Umbilical cord (tissue), 2 donors: ENCODE results near the gene PIAS2. TPM values are rescaled to one million over a fixed set of nuclear protein-coding genes. Genes with fewer than 3 reads are reported as not detected.
A peak's percentile ranks its signal among the peaks of the same experiment; 100 is the strongest.
"Not testable (repeated sequence)": the region's sequence is repeated elsewhere in the genome, so short reads cannot be mapped to it uniquely, and the experiment has no call there.

ENCODE experiments used
- DNase-seq: peaks from one replicate; pipeline ENCODE4 v3.0.0-alpha.2; 2015; ENCODE audit warnings: low spot score
- total RNA-seq: library from RNA; depleted of rRNA; stranded (reverse); fragments of >200 nt; gene quantifications from one replicate; pipeline ENCODE4 v1.2.3, GENCODE V29; 2014; ENCODE audit warnings: low replicate concordance; ENCODE audit not compliant: insufficient read depth

PIAS2 gene
- total RNA-seq, 1 donor from 2014 or later: 43.6 TPM

DNA sequence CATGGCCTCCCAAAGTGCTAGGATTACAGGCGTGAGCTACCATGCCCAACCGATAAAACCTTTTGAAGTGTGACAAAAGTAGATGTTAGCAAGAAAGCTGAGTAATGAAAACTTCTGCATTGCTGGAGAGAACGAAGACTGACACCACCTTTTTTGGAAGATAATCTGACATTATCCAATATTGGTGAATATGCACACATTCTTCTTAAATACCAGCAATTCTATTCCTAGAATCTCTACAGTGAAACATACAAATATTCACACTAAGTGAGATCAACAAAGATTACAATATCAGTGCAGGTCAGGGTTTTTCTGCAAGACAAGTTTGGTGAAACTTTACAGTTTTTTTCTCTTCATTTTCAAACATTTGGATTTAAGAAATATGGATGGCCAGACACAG, 7.8 kb downstream of the PIAS2 start:
- no peak for DNase-seq

DNA sequence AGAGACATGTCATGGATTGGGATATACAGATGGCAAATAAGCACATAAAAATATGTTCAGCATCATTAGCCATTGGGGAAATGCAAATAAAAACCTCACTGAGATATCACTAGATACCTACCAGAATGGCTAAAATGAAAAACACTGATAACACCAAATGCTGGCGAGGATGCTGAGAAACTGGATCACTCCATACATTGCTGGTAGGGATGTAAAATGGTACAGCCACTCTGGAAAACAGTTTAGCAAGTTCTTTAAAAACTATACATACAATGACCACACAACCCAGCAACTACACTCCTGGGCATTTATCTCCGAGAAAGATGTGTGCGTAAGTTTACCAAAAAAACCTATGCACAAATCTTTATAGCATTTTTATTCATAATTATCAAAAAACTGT, 13.9 kb downstream of the PIAS2 start:
- DNase-seq: no peak

DNA sequence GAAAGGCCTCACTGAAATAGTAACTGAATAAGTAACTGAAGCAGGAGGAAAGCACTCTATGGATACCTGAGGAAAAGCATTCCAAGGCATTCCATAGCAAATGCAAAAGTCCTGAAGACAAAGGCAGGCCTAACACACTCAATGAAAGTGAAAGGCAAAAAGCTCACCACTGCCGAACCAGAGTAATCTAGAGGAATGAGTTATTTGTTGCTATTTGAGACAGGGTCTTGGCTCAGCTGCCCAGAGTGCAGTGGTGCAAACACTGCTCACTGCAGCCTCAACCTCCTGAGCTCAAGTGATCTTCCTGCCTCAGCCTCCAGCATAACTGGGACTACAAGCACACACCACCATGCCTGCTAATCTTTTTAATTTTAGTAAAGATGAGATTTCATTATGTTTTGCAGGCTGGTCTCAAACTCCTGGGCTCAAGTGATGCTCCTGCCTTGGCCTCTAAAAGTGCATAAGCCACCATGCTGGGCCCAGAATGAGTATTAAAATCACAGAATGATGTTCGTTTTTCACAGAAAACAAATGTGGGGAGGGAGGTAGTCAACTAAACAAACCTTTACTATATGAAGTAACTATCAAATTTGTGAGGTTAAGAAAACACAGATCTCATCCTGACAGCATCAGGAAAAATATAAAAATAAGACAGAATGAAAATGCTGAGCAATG, 17.9 kb downstream of the PIAS2 start:
- no peak for DNase-seq

DNA sequence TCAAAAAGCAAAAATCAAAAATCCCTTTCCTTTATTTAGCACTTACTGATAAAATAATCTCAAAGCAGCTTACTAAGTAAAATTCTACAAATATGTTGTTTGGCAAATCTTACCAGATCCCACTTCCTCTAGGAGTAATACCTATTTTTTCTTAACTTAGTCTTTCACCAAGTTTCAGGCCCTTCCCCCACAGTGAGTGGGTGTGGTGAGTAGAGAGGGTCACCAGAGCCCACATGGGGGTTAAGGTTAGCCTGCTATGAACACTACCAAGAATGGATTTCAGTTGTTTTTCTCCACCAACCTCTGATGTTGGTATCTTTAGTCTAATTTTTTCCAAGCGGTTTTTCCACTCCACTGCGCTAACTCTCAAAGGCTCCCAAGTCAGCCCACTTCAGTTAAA, 23.2 kb downstream of the PIAS2 start:
- DNase-seq: no peak

DNA sequence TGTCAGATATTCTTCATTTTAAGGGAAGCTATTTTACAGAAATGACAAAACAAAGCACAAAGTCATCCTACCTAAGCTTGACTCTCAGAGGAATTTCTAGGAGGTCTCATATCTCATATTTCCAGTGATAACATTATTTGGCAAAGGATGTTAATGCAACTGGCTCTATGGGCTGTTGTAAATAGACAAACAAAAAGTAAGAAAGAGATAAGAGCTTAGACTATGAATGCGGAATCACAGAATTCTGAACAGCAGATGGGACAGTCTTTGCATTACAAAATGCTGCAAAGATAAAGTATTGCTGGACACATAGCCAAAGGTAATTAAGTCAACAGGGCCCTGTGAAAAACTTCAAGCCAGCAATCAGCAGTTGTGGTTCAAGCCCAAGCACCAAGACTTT, 23.9 kb downstream of the PIAS2 start:
- no peak for DNase-seq

DNA sequence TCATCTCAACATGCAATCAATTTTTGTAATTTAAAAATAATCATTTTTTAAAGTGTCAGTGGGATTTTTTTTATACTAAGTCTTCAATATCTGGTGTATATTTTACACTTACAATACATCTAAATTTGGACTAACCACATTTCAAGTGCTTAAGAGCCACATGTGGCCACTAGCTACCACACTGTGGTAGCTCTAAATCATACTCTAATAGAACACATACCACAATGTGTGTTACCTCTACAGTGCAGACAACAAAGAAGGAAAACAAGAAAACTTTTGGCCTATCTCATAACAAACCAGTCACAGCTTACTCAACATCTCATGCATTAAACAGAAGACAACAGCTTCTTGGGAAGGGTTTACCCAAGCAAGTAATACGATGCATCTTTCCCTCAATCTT, 24.5 kb downstream of the PIAS2 start:
- no peak for DNase-seq

DNA sequence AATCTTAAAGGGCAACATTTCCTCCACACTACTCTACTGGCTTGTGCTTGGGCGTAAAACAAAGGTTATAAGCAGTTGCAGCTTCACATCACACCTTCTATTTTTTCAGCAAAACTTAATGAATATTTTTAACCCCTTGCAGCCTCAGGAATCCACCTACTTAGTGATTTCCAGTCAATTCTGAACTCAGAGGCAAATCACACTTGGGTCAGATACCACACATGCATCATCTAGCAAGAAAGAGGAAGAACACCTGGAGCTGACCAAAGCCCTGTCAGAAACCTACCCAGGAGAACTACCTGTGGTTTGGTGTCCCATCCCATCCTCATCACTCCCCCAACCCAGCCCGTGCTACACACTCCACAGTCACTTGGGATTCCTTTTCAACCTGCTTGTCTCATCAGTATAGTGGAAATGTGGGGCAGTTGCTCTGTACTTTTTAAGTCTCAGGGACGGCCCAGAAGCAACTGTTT, 25.5 kb downstream of the PIAS2 start:
- DNase-seq: no peak

DNA sequence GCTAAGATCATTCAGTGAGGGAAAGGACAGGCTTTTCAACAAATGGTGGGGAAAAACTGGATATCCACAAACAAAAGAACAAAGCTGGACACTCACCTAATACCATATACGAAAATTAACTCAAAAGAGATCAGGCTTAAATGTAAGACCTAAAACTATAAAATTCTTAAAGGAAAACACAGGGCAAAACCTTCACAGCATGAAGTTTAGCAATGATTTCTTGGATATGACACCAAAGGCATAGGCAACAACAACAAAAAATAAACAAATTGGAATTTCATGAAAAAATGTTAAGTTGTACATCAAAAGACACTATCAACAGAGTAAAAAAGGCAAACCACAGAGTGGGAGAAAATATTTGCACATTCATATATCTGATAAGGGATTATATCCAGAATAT, 28.3 kb downstream of the PIAS2 start:
- no peak for DNase-seq

DNA sequence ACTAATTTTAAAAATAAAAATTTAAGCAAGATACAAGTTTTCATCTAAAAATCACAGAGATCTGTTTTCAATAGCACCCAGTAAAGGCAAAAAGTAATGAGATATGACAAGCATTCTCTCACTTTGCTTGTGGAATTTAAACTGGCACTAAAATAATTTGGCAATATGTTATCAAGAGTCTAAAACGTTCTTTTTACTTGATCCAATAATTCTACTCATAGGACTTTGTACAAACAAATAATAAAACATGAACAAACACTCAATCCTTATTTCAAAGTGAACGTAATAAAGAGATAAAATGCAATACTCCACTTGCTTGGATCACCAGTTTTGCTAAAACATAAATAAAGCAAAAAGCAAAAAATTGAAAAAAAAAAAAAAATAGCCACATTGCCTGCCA, 30.4 kb downstream of the PIAS2 start:
- no peak for DNase-seq

DNA sequence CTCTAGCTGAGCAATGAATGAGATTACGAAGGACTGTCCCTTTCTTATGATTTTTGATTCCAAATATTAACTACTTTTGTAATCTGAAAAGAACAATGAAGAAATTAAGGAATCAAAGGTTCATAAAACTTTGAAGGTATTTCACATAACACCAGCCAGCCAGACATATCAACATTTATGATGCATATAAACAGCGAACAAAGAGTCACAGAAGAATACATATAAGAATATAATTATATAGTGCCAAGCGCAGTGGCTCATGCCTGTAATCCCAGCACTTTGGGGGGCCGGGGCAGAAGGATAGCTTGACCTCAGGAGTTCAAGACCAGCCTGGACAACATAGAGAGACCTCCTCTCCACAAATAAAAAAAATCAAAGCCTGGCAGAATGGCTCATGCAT, 34.1 kb downstream of the PIAS2 start:
- no peak for DNase-seq

DNA sequence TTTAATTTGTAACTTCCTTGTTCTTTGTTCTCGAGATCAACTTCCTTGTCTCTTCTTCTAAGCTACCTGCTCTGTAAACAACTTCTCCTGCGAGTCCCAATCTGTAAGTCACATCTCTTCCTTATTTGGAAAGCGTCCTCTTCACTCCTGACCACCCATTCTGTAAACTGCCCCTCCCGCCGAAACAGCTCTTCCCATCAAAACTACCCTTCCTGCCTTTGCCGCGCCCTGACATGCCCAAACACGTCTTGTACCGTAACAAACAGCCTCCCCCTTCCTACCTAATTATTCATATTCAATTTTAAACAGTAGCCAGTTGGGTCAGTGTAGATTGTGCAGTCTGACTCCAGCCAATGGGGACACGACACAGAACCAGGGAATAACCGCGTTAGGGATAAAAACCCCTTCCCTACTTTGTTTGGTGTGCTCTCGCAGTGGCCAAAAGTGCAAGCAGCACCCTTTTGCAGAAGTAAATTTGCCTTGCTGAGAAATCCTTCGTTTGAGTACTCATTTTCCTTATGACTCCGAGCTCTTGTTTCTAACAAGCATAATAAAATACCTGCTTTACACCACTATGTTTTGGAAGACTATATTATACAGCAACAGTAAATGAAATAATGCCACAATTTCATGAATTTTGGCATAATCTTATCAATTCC, 39.8 kb downstream of the PIAS2 start:
- DNase-seq: no peak

DNA sequence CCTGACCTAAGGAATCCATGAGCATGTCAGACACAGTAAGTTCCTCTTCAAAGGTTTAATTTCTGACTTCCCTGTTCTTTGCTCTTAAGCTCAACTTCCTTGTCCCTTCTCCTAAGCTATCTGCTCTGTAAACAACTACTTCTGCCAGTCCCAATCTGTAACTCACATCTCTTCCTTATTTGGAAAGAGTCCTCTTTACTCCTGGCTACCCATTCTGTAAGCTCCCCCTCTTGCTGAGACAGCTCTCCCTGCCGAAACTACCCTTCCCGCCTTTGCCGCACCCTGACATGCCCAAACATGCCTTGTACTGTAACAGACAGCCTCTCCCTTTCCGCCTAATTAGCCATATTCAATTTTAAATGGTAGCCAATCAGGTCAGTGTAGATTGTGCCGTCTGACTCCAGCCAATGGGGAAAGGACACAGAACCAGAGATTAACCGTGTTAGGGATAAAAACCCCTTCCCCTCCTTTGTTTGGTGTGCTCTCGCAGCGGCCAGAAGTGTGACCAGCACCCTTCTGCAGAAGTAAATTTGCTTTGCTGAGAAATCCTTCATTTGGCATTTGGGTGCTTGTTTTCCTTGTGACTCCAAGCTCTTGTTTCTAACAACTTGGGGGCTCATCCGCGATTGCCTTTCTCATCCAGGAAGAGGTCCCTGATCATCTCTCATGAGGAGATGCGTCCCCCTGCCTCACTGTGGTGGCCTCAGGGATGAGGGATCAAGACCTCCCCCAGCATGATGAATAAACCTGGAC, 49.0 kb downstream of the PIAS2 start:
- DNase-seq: no peak

DNA sequence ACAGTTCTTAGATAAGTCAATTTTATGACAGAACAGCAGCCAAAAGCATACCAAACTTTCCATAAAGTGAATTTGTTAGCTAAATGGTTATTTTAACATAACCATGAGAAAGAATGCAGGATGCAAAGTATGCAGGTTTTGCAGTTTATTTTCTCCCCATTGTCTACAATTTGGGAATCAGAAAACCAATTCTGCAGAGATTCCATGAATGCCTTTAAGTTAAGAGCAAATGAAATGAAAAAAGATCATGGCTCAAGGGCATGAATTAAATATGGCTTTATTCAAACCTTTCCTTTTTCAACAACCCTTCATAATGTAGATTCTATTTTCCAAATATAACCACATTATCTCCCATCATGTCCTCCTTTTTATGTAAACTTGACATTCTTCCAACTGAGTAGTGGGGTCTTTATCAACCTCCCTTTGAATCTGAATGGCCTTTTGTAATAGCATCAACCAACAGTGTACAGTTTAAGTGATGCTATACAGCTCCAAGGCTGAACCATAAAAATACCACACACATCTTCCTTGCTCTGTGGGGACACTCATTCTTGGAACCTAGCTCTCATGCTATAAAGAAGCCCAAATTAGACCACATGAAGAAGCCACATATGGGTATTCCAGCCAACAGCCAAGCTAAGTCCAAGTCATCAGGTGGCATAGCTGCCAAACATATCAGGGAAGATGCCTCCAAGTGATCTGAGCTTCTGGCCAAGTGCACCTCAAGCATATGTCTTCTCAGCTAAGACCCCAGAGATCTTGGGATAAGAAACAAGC, 49.8 kb downstream of the PIAS2 start:
- no peak for DNase-seq

DNA sequence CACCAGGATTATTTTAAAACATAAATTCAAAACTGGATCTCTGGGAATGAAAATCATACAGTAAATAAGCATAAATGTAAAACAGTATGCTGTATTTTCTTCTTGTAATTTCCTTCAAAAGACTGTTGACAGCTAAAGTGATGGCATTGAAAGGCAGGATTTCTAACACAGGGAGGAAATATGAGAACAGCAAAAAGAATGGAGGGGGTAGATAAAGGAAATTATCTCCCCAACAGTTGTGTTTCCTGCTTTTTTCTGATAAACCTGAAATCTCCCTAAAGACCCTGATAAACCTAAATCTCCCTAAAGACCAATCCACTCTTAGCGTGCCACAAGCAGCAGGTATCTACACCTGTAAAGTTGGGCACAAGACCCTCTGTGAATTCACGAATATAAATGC, 50.8 kb downstream of the PIAS2 start:
- no peak for DNase-seq

DNA sequence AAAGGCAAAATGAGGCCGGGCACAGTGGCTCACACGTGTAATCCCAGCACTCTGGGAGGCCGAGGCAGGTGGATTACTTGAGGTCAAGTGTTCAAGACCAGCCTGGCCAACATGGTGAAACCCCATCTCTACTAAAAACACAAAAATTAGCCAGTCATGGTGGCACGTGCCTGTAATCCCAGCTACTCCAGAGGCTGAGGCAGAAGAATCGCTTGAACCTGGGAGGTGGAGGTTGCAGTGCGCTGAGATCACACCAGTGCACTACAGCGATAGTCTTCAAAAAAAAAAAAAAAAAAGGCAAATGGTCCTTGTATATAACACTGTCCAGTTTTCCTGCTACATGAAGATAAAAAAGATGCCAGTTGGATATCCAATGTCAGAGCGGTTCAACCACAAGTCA, 52.1 kb downstream of the PIAS2 start:
- DNase-seq: not testable (repeated sequence)

DNA sequence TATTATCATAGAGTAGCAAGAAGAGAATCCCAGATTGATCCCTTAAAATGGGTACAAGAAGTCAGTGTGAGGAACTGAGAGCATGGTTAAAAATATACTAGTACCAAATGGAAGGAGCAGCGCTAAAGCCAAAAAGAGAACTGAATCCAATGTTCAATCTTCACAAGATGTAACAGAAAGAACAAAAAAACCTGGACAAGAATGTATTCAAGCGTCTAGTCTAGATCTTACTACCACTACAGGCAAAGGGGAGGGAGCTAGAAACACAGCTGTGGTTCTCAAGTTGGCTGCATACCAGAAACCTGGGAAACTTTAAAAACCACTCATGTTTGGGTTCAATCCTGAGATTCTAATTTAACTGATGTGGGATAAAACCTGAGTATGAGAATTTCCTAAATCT, 57.5 kb downstream of the PIAS2 start:
- peak; percentile 26 for DNase-seq

DNA sequence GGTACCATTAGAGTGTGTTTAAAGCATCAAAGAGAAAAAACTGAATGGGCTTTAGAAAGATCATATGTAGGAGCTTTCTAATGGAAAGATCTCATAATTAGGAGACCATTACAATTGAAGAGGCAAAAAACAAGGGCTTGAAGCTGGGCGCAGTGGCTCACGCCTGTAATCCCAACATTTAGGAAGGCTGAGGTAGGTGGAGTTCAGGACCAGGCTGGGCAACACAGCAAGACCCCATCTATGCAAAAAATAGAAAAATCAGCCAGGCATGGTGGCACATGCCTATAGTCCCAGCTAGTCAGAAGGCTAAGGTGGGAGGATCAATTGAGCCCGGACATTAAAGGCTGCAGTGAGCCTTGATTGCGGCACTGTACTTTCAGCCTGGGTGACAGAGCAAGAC, 59.0 kb downstream of the PIAS2 start:
- no peak for DNase-seq

DNA sequence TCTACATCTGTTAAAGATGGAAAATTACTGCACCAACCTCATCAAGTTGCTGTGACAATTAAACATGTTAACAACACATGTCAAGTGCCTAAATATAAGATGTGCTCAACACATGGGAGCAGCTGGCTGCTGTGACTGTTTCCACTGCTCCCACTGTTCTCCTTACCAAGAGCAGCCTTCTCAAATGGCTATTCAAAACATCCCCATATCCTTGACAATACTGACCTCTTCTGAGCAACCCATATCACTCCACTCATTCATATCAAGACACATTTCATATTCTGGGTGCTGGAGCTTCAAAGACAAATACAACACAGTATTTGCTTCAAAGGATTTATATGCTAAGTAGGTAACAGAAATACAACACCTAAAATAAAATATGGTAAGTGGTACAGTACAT, 60.3 kb downstream of the PIAS2 start:
- DNase-seq: peak; percentile 4

DNA sequence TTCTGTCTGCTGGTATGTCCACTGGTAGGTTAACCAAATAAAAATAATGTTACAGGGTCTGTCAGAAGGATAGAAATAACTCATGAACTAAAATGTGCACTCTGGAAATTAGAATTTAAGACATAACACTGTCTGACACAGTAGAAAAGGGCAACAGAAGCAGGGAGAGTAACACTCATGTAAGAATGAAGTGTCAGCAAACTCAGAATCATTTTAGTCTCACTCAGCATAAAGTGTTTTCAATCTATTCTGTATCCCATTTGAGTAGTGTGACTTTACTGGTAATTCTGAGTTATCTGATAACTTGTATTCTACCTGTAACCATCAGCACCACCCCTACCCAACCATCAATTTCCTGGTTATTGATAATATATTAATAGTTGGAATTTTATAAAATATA, 68.3 kb downstream of the PIAS2 start:
- no peak for DNase-seq

DNA sequence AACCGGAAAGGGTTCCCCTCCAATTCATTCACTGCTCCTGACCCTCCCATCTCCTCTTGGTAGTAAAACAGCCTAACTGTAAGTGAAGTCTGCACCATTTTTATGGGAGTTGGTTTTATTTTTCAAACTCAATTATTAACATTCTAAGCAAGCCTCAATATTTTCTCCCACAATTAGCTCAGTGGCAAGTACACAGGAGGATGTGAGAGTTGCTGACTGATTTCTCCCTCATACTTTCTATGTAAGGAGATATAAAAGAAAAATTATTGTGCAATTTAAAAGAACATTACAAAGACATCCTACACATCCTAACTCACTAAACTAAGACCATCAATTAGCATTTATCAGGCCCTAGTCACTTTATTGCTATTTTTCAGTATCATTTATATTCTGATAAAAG, 73.9 kb downstream of the PIAS2 start:
- no peak for DNase-seq

DNA sequence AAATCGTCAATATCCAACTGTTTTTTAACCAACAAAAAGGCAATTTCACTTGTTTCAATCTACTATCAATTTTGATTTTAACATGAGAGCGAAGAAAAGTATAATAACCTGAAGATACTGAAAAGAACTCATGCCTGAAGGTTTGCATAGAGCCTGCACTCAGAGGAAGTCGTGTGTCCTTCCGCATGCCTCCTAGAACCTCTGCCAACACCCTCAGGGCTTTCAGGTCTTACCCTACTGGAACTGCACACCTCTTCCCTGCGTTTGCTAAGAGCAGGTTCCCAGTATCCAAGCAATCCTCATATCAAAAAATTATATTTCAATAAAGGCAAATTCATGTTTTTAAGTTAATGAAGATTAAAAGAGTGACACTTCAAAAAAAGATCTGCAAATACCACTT, 74.7 kb downstream of the PIAS2 start:
- DNase-seq: no peak

DNA sequence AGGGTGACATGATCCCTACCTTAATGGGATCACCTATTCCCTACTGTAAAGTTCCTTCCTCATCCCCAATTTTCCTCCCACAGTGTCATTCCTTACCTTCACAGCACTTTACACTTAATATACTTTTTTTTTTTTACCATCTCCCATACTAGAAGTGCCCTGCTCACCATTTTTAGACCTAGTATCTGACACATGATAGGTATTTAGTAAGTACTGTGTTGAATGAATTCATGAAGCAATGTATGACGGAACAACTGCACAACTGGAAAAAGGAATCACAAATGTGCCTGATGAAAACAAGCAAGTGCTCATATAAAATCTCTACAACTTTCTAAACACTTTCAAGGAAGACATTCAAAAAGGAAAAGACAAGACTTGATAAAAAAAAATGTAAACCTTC, 83.4 kb downstream of the PIAS2 start:
- no peak for DNase-seq
